Fibroblast of villous mesenchyme (primary cell): ENCODE data around the gene TRIM40. TPM values are rescaled to one million over a fixed set of nuclear protein-coding genes. Genes with fewer than 3 reads are reported as not detected.

Experiments
- DNase-seq: peaks from one replicate; pipeline ENCODE4 v3.0.0-alpha.2; 2010; ENCODE audit warnings: low read depth
- H3K4me3 ChIP-seq: 2 replicates; pipeline ENCODE4 v1.5.1; 2011; ENCODE audit warnings: low read depth, mild to moderate bottlenecking, low read length
- CTCF ChIP-seq: IDR thresholded peaks from 2 replicates; pipeline ENCODE4 v1.5.1; 2012; ENCODE audit warnings: low read depth, mild to moderate bottlenecking, low read length; ENCODE audit not compliant: insufficient read depth
- total RNA-seq: library from RNA; depleted of rRNA; stranded (reverse); fragments of >200 nt; gene quantifications from 2 replicates; pipeline ENCODE4 v1.2.3, GENCODE V29; 2012

Gene TRIM40
- not detected in 2 replicates for total RNA-seq

GRCh38 chr6:30135757-30136156, at the start of gene TRIM40:
TSS of gene TRIM40 (plus strand) at chr6:30136140. CDS start at chr6:30137037, 897 bp downstream.
- no peak within 1 kb of the TSS for H3K4me3 ChIP-seq
- no peak for DNase-seq
- TF ChIP-seq CTCF: no peak

- TF ChIP-seq CTCF: no peak
- H3K4me3 ChIP-seq: no peak overlapping the region
- DNase-seq: no peak
Measured at GRCh38 chr6:30087876-30088275, 48.1 kb upstream of the TRIM40 start.

GRCh38 chr6:30091577-30092381, 44.2 kb upstream of the TRIM40 start:
- TF ChIP-seq CTCF: no peak
- peak; percentile 42 for DNase-seq
- no peak overlapping the region for H3K4me3 ChIP-seq

- H3K4me3 ChIP-seq: no peak overlapping the region
- TF ChIP-seq CTCF: no peak
- no peak for DNase-seq
Measured at GRCh38 chr6:30092852-30093543, 42.9 kb upstream of the TRIM40 start.

- no peak for DNase-seq
- no peak for TF ChIP-seq CTCF
- H3K4me3 ChIP-seq: no peak overlapping the region
Measured at GRCh38 chr6:30093951-30094661, 41.8 kb upstream of the TRIM40 start.

- no peak for TF ChIP-seq CTCF
- no peak overlapping the region for H3K4me3 ChIP-seq
- DNase-seq: no peak
Measured at GRCh38 chr6:30096829-30097228, 39.1 kb upstream of the TRIM40 start.
